Islet precursor cell (in vitro differentiated cells): Measurements from ENCODE around the gene DCST1.

Experiments
- DNase-seq: peaks from one replicate; pipeline ENCODE4 v3.0.0-alpha.2; 2018

Gene DCST1

GRCh38 chr1:155057788-155058211 lies 24.2 kb downstream of the DCST1 start:
- no peak for DNase-seq

GRCh38 chr1:155060736-155061135 lies 27.1 kb downstream of the DCST1 start:
- DNase-seq = no peak

GRCh38 chr1:155061381-155062150 lies 27.9 kb downstream of the DCST1 start:
- DNase-seq = peak; percentile 93

- DNase-seq = peak; percentile 76
These were observed 28.6 kb downstream of the DCST1 start for GRCh38 chr1:155062151-155062686.

DNA sequence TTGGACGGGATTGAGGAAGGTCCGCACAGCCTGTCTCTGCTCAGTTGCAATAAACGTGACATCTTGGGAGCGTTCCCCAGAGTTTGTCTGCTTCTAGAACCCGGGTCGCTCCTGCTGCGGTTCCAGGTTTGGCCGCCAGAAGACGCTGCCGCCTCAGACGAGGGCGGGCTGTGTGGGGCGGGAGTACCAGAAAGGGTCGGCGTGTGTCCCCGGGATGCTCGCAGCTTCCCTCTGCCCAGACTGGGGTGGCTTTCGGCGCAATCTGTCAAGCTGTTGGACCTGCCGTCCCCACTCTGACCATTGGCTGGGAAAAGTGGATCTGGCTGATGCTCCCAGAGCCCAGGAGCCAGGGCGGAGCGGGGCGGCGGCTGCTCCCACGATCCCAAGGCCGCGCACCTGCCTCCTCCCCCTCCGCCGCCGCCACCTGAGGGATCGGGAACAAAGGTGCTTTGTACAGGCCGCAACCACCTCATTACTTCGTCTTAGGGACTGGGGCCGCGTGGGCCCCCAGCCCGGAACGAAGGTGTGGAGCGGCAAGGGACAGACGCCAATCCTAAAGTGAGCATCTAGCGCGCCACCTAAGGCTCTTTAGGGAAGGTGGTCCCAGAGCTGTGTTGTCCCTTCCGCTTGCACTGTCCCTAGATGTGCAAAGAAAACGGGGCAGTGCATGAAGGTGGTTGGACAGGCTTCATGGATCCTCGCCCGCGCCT lies 29.2 kb downstream of the DCST1 start:
- peak; percentile 93 for DNase-seq

GRCh38 chr1:155063550-155064110 lies 30.0 kb downstream of the DCST1 start, which contains the start of gene EFNA4:
EFNA4 (plus strand) TSS chr1:155063740; CDS start chr1:155063824, 84 bp downstream.
- DNase-seq = peak; percentile 93

DNA sequence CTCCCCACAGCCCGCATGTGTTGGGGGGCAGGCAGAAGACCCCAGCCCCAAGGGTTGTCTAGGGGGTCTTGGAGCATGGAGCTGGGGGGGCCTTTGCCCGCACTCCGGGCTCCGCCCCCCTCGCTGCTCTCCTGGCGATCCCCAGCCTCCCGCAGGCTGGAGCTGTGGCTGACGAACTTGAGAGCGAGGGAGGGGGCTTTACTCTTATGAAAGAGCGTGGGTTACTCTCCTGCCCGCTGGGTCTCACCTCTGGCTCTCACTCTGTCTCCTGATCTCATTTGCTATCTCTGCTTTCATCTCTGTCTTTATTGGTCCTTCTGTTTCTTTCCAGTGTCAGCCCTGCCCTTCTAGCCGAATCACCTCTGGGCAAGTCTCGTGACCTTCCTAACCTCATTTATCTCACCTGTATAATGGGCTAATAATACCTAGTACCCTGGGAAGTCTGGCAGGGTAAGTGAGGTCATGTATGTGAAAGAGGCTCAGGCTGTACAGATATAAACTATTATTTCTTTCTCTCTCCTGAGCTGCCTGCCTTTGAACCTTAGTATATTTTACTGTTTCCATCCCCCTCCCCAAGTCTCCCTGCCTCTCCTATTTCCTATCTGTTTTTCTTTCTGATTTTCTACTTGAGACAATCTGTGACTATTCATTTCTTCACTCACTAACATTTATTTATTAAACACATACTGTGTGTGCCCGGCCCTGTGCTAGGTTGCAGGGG lies 30.6 kb downstream of the DCST1 start:
- peak; percentile 77 for DNase-seq

GRCh38 chr1:155064832-155065429 lies 31.3 kb downstream of the DCST1 start:
- no peak for DNase-seq

DNA sequence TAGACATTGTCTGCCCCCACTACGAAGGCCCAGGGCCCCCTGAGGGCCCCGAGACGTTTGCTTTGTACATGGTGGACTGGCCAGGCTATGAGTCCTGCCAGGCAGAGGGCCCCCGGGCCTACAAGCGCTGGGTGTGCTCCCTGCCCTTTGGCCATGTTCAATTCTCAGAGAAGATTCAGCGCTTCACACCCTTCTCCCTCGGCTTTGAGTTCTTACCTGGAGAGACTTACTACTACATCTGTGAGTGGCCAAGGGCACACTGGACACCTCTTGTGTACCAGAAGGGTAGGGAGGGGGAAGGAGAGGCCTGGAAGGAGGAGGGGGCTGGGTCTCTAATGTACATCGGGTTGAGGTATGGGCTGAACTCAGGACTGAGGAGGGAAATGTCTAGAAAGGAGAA lies 33.2 kb downstream of the DCST1 start:
- DNase-seq = no peak

- no peak for DNase-seq
These were observed 35.0 kb downstream of the DCST1 start for GRCh38 chr1:155068599-155068998.

GRCh38 chr1:155069551-155070157 lies 36.0 kb downstream of the DCST1 start:
- no peak for DNase-seq

DNA sequence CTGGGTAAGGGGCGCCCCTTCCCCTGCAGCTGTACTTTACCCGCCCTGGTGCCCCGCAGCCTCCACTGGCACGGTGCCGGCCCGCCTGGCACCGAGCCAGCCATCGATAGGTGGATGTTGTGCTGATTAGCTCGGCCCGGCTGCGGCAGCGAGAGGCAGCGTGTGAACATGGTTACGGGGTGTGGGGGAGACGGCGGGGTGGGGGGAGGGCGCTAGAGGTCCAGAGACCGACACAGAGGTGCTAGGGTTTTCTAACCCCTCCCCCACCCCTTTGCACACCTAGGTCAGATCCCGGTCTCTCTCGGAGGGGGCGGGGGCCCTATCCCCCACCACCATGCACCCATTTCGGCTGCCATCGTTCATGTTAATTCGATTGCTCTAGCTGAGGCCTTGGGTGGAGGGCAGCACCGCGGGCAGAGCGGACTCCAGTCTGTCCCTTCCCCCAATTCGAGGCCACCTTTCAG lies 36.6 kb downstream of the DCST1 start:
- no peak for DNase-seq

- peak; percentile 94 for DNase-seq
These were observed 37.3 kb downstream of the DCST1 start for GRCh38 chr1:155070721-155071569.

DNA sequence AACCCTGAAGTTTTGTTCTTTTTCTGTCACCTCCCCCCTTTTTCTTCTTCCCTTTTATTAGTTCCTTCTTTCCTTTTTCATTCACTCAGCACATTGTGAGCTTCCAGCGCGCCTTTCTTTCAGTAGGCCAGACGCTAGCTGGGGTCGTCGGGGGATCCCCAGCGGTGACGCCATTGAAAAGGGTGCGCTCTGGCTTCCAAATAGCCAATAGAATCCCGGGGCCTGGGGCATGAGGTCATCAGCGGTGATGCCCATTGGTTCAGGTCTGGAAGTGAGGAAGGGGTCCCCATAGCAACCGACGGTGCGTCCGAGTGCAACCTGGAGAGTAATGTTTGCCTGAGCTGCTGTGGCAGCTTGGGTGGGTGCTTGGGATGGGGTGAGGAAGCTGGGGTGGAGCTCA lies 38.1 kb downstream of the DCST1 start:
- DNase-seq = no peak

DNA sequence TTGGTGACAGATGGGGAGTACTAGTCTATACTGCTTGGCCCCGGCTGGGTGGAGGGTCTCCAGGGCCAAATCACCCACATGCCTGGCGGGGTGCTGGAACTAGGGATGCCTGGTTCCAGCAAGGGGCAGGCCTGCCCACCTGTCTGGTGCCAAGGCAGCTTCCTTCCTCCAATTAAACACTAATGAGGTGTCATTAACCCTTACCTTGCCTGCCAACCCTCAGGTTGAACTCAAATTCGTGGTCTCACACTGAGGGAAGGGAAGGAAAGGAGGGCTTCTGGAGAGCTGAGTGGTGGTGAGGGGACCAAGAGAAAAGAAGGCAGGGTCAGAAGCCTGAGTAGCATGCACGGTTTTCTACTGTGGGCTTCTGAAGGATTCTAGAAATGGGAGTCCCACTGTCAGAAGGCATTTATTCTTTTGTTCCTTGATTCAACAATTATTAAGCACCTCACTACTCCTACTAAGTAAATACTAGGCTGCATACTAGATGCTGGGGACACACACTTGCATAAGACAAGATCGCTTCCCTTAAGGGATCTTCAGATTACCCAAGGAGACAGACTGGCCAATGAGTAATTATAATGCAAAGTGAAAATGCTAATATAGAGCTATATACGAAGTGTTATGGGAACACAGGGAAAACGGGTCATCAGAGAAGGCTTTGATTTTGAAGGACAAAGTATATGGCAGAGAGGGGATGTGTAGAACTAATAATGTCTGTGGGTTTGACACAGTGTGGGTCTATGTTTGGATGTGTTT lies 39.1 kb downstream of the DCST1 start:
- DNase-seq = no peak

DNA sequence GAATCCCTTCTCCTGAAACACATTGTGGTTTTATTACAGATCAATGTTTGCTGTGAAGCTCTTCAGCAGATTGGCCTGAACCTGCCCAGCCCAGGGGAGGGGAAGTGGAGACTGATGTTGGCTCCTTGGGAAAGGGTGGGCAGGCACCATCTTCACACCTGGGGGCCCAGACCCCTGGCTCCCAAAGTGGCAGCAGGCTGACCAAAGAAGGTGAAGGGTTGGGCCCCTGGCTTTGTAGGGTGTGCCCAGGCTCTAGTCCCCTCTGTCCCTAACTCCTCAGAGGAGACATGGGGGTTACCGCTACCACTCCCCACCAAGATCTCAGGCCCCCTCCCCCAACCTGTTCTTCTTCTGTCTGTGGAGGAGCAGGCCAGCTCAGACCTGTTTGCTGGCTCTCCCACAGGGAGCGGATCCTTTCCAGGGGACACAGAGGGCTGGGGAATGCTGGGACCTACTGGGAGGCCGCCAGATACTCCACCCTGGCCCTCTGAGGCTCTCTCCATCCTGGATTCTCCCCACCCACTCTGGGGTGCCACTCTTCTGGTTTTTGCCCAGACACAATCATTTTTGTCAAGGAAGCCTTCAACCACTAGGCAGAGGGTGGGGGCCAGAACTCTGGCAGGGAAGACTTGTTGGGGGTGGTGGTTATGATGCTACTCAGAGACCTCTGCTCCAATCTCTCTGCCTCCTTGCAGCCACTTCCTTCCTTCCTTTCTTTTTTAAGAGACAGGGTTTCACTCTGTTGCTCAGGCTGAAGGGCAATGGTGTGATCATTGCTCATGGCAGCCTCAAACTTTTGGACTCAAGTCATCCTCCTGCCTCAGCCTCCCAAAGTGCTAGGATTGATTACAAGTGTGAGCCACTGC lies 40.0 kb downstream of the DCST1 start:
- DNase-seq = no peak

DNA sequence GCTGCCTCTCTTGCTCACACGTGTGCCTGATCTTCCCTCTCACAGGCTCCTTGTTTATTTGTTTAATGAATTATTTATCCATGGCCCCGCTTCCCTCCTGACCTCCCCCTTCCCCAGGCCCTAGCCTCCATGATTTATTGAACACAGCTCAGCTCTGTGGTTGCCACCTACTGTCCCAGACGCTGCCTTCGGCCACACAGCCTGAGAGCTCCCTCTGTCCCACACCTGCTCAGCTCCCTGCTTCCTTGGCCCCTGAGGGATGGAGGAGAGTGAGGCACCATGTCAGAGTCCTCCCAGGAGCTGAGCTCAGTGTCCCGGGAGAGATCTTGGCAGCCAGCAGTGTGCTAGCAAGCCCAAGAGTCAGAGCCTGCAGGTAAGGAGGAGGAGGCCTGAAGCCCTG lies 41.9 kb downstream of the DCST1 start:
- DNase-seq = no peak

- DNase-seq = no peak
These were observed 42.7 kb downstream of the DCST1 start for GRCh38 chr1:155076371-155076770.

DNA sequence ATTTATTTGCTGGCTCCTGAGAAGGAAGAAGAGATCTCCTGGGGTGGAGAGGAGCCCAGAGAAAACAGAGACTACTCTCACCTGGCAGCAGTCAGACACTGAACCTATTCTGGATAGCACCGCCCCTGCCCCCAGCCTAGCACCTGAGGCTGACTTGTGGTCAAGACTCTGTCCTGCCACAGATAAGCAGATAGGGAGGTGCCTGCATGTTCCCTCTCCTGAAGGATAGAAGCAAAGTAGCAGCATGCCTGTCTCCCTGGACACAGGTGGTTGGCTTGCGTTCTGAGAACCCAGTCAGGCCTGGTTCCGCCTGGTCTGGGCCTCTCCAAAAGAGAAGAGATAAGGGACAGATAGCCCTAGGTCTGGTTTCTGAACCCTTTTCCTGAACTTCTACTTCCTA lies 43.7 kb downstream of the DCST1 start:
- DNase-seq = peak; percentile 83
